ENCODE measurements around the gene ETV5.
A peak's percentile ranks its signal among the peaks of the same experiment; 100 is the strongest.

The ETV5 gene

GRCh38 chr3:186133980-186134379, 25.1 kb upstream of the ETV5 start:
- no peak overlapping the region; a peak in 1 of 22 replicates for H3K27ac ChIP-seq
- H3K27me3 ChIP-seq, result peaks cover 0 to 4% (median 0%) of the 10 kb centered on the region in 11 experiments; a peak in 2 of 22 replicates
- H3K9me3 ChIP-seq (replicated peaks in 1 of 11), result peaks cover 0 to 21% (median 6%) of the 10 kb centered on the region in 11 experiments; a peak in 6 of 22 replicates
- no peaks in the 10 kb centered on the region for H3K36me3 ChIP-seq
- peak overlapping the region in 8 of 11 experiments; percentile 9 to 62 (median 36); a peak in 15 of 22 replicates for H3K4me2 ChIP-seq
- no peak overlapping the region for H3K4me3 ChIP-seq
- no peak overlapping the region for H3K9ac ChIP-seq
- no peak for TF ChIP-seq Cebpa-rat (IDR thresholded peaks at IDR 0.05)
- no peaks in the 10 kb centered on the region; a peak in 1 of 22 replicates for H4K20me1 ChIP-seq
- peaks cover 22 to 87% (median 74%) of the 10 kb centered on the region in 10 experiments for H3K4me1 ChIP-seq

GRCh38 chr3:186132487-186132886, 23.6 kb upstream of the ETV5 start:
- Histone ChIP-seq H3K27me3 (peaks cover 0 to 4% (median 0%) of the 10 kb centered on the region in 11 experiments; a peak in 2 of 22 replicates), H3K36me3 (no peaks in the 10 kb centered on the region), H3K4me1 (peaks cover 12 to 87% (median 61%) of the 10 kb centered on the region in 10 experiments), H3K4me3 (no peak overlapping the region), H3K9me3 (replicated peaks in 1 of 11) (peaks cover 0 to 21% (median 6%) of the 10 kb centered on the region in 11 experiments; a peak in 6 of 22 replicates), H4K20me1 (no peaks in the 10 kb centered on the region; a peak in 1 of 22 replicates), H3K4me2 (peak overlapping the region in 8 of 11 experiments; percentile 4 to 60 (median 33); a peak in 9 of 22 replicates), H3K27ac (no peak overlapping the region), H3K9ac (no peak overlapping the region)
- no peak for TF ChIP-seq Cebpa-rat (IDR thresholded peaks at IDR 0.05)

DNA sequence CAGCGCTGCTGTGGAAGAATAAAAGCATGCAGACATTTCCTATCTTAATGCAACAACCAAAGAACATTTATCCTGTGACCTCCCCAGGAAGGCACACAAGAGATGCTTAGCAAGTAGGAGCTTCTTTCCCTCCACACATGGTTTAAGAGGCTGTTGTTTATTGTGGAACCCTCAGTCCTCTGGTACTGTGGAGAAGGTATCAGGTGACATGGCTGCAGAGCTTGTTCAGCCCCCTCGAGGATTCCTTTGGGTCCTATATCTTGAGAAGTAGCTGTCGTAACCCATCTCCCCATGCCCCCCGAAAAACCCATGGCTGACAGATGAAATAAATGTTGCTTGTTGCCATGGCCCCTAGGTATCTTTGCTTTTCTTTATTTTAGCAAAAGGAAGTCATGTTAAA, 20.3 kb upstream of the ETV5 start:
- TF ChIP-seq Cebpa-rat (IDR thresholded peaks at IDR 0.05), result no peak
- no peak overlapping the region for H3K9ac ChIP-seq
- peaks cover 0 to 63% (median 29%) of the 10 kb centered on the region in 10 experiments; a peak in 14 of 20 replicates for H3K4me1 ChIP-seq
- H3K9me3 ChIP-seq (replicated peaks in 1 of 11), result peaks cover 0 to 21% (median 6%) of the 10 kb centered on the region in 11 experiments; a peak in 6 of 22 replicates
- H3K4me2 ChIP-seq, result peak overlapping the region in 4 of 11 experiments; percentile 3 to 32 (median 21); a peak in 6 of 22 replicates
- no peaks in the 10 kb centered on the region for H3K36me3 ChIP-seq
- no peak overlapping the region for H3K4me3 ChIP-seq
- H4K20me1 ChIP-seq, result no peaks in the 10 kb centered on the region; a peak in 1 of 22 replicates
- peaks cover 0 to 4% (median 0%) of the 10 kb centered on the region in 11 experiments; a peak in 1 of 22 replicates for H3K27me3 ChIP-seq
- no peak overlapping the region for H3K27ac ChIP-seq

DNA sequence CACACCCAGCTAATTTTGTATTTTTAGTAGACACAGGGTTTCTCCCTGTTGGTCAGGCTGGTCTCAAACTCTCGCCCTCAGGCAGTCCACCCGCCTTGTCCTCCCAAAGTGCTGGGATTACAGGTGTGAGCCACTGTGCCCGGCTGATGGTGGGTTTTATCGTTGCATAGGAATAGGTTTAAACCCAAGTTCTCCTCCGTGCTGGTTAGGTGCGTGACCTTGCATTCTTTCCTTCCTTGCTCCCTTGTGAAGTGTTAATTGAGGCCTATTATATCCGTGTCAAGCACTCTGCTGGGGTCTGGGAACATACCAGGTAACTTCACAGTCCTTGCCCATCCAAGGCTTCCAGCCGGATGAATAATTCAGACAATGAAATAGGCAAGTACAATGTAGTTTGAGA, 19.3 kb upstream of the ETV5 start:
- H3K4me3 ChIP-seq, result no peak overlapping the region
- H3K27ac ChIP-seq, result no peak overlapping the region
- peaks cover 0 to 4% (median 0%) of the 10 kb centered on the region in 11 experiments; a peak in 1 of 22 replicates for H3K27me3 ChIP-seq
- H3K4me2 ChIP-seq, result peak overlapping the region in 4 of 11 experiments; percentile 29 to 37 (median 30); a peak in 7 of 22 replicates
- no peaks in the 10 kb centered on the region for H3K36me3 ChIP-seq
- peaks cover 0 to 21% (median 6%) of the 10 kb centered on the region in 11 experiments; a peak in 6 of 22 replicates for H3K9me3 ChIP-seq (replicated peaks in 1 of 11)
- H3K9ac ChIP-seq, result no peak overlapping the region
- H4K20me1 ChIP-seq, result no peaks in the 10 kb centered on the region; a peak in 1 of 22 replicates
- peaks cover 0 to 52% (median 19%) of the 10 kb centered on the region in 10 experiments; a peak in 13 of 20 replicates for H3K4me1 ChIP-seq
- no peak for TF ChIP-seq Cebpa-rat (IDR thresholded peaks at IDR 0.05)

DNA sequence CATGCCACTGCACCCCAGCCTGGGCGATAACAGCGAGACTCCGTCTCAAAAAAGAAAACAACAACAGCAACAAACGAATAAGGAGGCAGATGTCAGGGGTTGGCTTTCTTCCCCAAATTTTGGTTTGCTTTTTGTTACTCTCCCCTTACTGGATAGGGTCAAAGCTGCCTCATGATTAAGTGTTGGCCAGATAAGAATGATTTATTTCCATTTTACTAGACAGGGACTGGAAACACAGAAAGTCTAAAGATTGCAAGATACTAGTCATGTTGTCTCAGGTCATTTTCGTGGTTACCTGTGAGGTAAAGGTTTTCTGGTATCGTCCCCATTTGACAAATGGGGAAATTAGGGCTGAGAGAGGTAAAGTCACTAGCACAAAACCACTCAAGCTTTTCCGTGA, 18.6 kb upstream of the ETV5 start:
- Histone ChIP-seq H3K27me3 (peaks cover 0 to 4% (median 0%) of the 10 kb centered on the region in 11 experiments; a peak in 1 of 22 replicates), H3K9ac (no peak overlapping the region), H3K4me3 (no peak overlapping the region), H4K20me1 (no peaks in the 10 kb centered on the region; a peak in 1 of 22 replicates), H3K4me1 (peaks cover 0 to 45% (median 14%) of the 10 kb centered on the region in 10 experiments; a peak in 13 of 20 replicates), H3K9me3 (replicated peaks in 1 of 11) (peaks cover 0 to 19% (median 6%) of the 10 kb centered on the region in 11 experiments; a peak in 6 of 22 replicates), H3K4me2 (peak overlapping the region in 4 of 11 experiments; percentile 29 to 37 (median 30); a peak in 6 of 22 replicates), H3K36me3 (no peaks in the 10 kb centered on the region), H3K27ac (no peak overlapping the region)
- no peak for TF ChIP-seq Cebpa-rat (IDR thresholded peaks at IDR 0.05)

- H3K9ac ChIP-seq, result no peak overlapping the region
- no peak overlapping the region for H3K4me2 ChIP-seq
- no peak overlapping the region for H3K27ac ChIP-seq
- H3K36me3 ChIP-seq, result no peaks in the 10 kb centered on the region
- no peaks in the 10 kb centered on the region for H4K20me1 ChIP-seq
- H3K4me1 ChIP-seq, result peaks cover 0 to 38% (median 2%) of the 10 kb centered on the region in 10 experiments; a peak in 10 of 20 replicates
- H3K9me3 ChIP-seq (replicated peaks in 1 of 11), result peaks cover 0 to 5% (median 0%) of the 10 kb centered on the region in 11 experiments; a peak in 3 of 22 replicates
- no peaks in the 10 kb centered on the region for H3K27me3 ChIP-seq
- TF ChIP-seq Cebpa-rat (IDR thresholded peaks at IDR 0.05), result no peak
- H3K4me3 ChIP-seq, result no peak overlapping the region
These were observed 16.2 kb upstream of the ETV5 start for GRCh38 chr3:186125118-186125517.

- Histone ChIP-seq H3K4me1 (peaks cover 0 to 39% (median 4%) of the 10 kb centered on the region in 10 experiments; a peak in 11 of 20 replicates), H3K4me3 (no peak overlapping the region), H3K27me3 (no peaks in the 10 kb centered on the region), H3K4me2 (no peak overlapping the region), H3K9ac (no peak overlapping the region), H3K27ac (no peak overlapping the region), H3K9me3 (replicated peaks in 1 of 11) (no peaks in the 10 kb centered on the region), H3K36me3 (no peaks in the 10 kb centered on the region), H4K20me1 (no peaks in the 10 kb centered on the region)
- no peak for TF ChIP-seq Cebpa-rat (IDR thresholded peaks at IDR 0.05)
These were observed 15.7 kb upstream of the ETV5 start for GRCh38 chr3:186124592-186124991.

GRCh38 chr3:186123012-186123411, 14.1 kb upstream of the ETV5 start:
- H3K36me3 ChIP-seq, result no peaks in the 10 kb centered on the region
- no peaks in the 10 kb centered on the region for H4K20me1 ChIP-seq
- peaks cover 0 to 39% (median 7%) of the 10 kb centered on the region in 10 experiments; a peak in 12 of 20 replicates for H3K4me1 ChIP-seq
- no peaks in the 10 kb centered on the region for H3K27me3 ChIP-seq
- no peak overlapping the region for H3K4me3 ChIP-seq
- H3K9me3 ChIP-seq (replicated peaks in 1 of 11), result 0 out of 22 replicates have a peak, but pooled peaks cover 0 to 1% (median 0%) of the 10 kb centered on the region in 11 experiments
- no peak for TF ChIP-seq Cebpa-rat (IDR thresholded peaks at IDR 0.05)
- H3K9ac ChIP-seq, result no peak overlapping the region
- no peak overlapping the region for H3K27ac ChIP-seq
- no peak overlapping the region for H3K4me2 ChIP-seq

DNA sequence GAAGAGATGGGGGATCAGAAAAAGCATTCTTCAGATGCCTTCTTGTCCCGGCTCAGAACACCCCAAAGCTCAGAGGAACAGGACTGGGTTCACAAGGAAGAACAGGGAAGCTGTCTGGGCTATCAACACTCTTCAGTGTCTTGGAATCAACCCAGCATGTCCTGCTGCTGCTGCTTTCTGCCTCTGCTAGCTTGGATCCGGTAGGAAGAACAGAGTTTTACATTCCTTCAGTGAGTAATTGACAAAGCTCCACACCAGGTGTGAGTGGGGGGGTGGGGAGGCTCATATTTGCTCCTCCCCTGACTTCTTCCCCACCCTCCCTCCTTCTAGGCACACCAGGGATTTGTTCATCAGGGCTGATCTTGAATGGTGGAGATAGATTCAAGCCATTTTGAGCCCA, 13.1 kb upstream of the ETV5 start:
- Histone ChIP-seq H3K4me2 (peak overlapping the region in 4 of 11 experiments; percentile 1 to 20 (median 11); a peak in 4 of 22 replicates), H3K36me3 (no peaks in the 10 kb centered on the region), H3K9ac (no peak overlapping the region), H3K27ac (no peak overlapping the region), H3K27me3 (no peaks in the 10 kb centered on the region), H3K9me3 (replicated peaks in 1 of 11) (0 out of 22 replicates have a peak, but pooled peaks cover 0 to 6% (median 0%) of the 10 kb centered on the region in 11 experiments), H4K20me1 (no peaks in the 10 kb centered on the region), H3K4me3 (no peak overlapping the region), H3K4me1 (peaks cover 0 to 33% (median 7%) of the 10 kb centered on the region in 10 experiments; a peak in 11 of 20 replicates)
- no peak for TF ChIP-seq Cebpa-rat (IDR thresholded peaks at IDR 0.05)

All from BLaER1 treated with 17β-estradiol and CSF1 and Interleukin-3, amounts not matched to agents 10 nM and 100 nM (cell line).